H1 (cell line): ENCODE results near the gene EAF2. TPM values are rescaled to one million over a fixed set of nuclear protein-coding genes. Genes with fewer than 3 reads are reported as not detected.

Source experiments
- CTCF ChIA-PET: fragments of 300-600 bp; sonication (Branson Sonifier 250); formaldehyde crosslinking; loops from one replicate; lab custom pipeline; 2021; ENCODE audit not compliant: partially characterized antibody; lab: Charles Lee
- POLR2A ChIA-PET: fragments of 300-600 bp; sonication (Branson Sonifier 250); formaldehyde crosslinking; loops from one replicate; lab custom pipeline; 2021; ENCODE audit warnings: inconsistent platforms; ENCODE audit not compliant: partially characterized antibody; lab: Charles Lee
- DNase-seq, 2 experiments: peaks; one replicate each; pipeline versions ENCODE4 v3.0.0 to v3.0.0-alpha.2; 2010 to 2022; ENCODE audit warnings: low spot score in 2 of 2, low read depth in 1 of 2, mixed read lengths in 1 of 2
- FAIRE-seq: peaks from 2 replicates; lab custom pipeline; 2011; peaks lifted over from hg19 to GRCh38; lab: Jason Lieb, UNC
- H2AFZ ChIP-seq: 2 replicates; pipeline ENCODE4 v1.8.1; 2012; ENCODE audit warnings: low read length, inconsistent platforms
- H2AK5ac ChIP-seq: 2 replicates; pipeline ENCODE4 v1.6.1; 2013; ENCODE audit warnings: low read depth, low read length
- H2BK120ac ChIP-seq: replicated peaks from 2 replicates; pipeline ENCODE3; 2013; ENCODE audit warnings: low read depth, low read length, inconsistent platforms
- H2BK12ac ChIP-seq: 2 replicates; pipeline ENCODE4 v1.6.1; 2013; ENCODE audit warnings: low read depth, low read length
- H2BK15ac ChIP-seq: 2 replicates; pipeline ENCODE4 v1.6.1; 2013; ENCODE audit warnings: low read length
- H2BK20ac ChIP-seq: 2 replicates; pipeline ENCODE4 v1.6.1; 2013; ENCODE audit warnings: low read length
- H2BK5ac ChIP-seq: 2 replicates; pipeline ENCODE4 v1.6.1; 2013; ENCODE audit warnings: low read depth, low read length
- H3K14ac ChIP-seq: 2 replicates; pipeline ENCODE4 v1.6.1; 2013; ENCODE audit warnings: inconsistent platforms; ENCODE audit not compliant: insufficient read length
- H3K18ac ChIP-seq: 2 replicates; pipeline ENCODE4 v1.6.1; 2013; ENCODE audit warnings: low read length; ENCODE audit errors: extremely low read depth
- H3K23ac ChIP-seq: 2 replicates; pipeline ENCODE4 v1.6.1; 2013; ENCODE audit warnings: inconsistent platforms; ENCODE audit not compliant: insufficient read length
- H3K23me2 ChIP-seq: 2 replicates; pipeline ENCODE4 v1.6.1; 2013; ENCODE audit warnings: low read depth, low read length
- H3K27ac ChIP-seq: 2 replicates; pipeline ENCODE4 v1.6.1; 2011; ENCODE audit warnings: low read depth, low read length, inconsistent platforms
- H3K27me3 ChIP-seq, 4 experiments: replicated peaks in 1 of 4; 1 replicate in 1 of 4; 2 replicates in 3 of 4; pipeline versions ENCODE4 v1.6.1 to v1.8.1; 2011 to 2013; ENCODE audit warnings: low read length in 3 of 4, mild to moderate bottlenecking in 3 of 4, inconsistent platforms in 2 of 4, mixed read lengths in 2 of 4, moderate library complexity in 1 of 4; ENCODE audit not compliant: control insufficient read depth in 3 of 4, insufficient read depth in 3 of 4; ENCODE audit errors: extremely low read depth in 1 of 4
- H3K36me3 ChIP-seq, 4 experiments: 2 replicates each; pipeline versions ENCODE4 v1.6.1 to v1.8.1; 2011 to 2013; ENCODE audit warnings: mild to moderate bottlenecking in 4 of 4, low read length in 3 of 4, moderate library complexity in 2 of 4, control low read depth in 1 of 4, inconsistent platforms in 1 of 4; ENCODE audit not compliant: insufficient read depth in 4 of 4, control insufficient read depth in 2 of 4
- H3K4ac ChIP-seq: replicated peaks from 2 replicates; pipeline ENCODE3; 2013; ENCODE audit warnings: low read length, low read depth, mixed read lengths, inconsistent platforms; ENCODE audit not compliant: insufficient read length
- H3K4me1 ChIP-seq, 4 experiments: replicated peaks in 1 of 4; 1 replicate in 1 of 4; 2 replicates in 3 of 4; pipeline versions ENCODE4 v1.6.1 to v1.8.1; 2011 to 2013; ENCODE audit warnings: low read length in 3 of 4, inconsistent platforms in 2 of 4, mixed read lengths in 1 of 4; ENCODE audit not compliant: insufficient read depth in 4 of 4, control insufficient read depth in 3 of 4
- H3K4me2 ChIP-seq, 2 experiments: 2 replicates each; pipeline versions ENCODE4 v1.6.1 to v1.8.1; 2011 to 2013; ENCODE audit warnings: low read depth in 2 of 2, low read length in 2 of 2, control low read depth in 1 of 2, inconsistent platforms in 1 of 2, mild to moderate bottlenecking in 1 of 2; ENCODE audit not compliant: insufficient read depth in 1 of 2
- H3K4me3 ChIP-seq, 4 experiments: fragments of 200-600, 300-600 bp in 1 of 4; sonication (generic), shearing (Covaris generic), sonication (Bioruptor Twin) in 1 of 4; 2 replicates each; pipeline versions ENCODE4 v1.5.1 to v1.8.1; 2011 to 2016; ENCODE audit warnings: low read length in 4 of 4, low read depth in 3 of 4, control low read depth in 2 of 4, inconsistent platforms in 2 of 4, mild to moderate bottlenecking in 2 of 4, mixed read lengths in 1 of 4, moderate library complexity in 1 of 4; ENCODE audit not compliant: insufficient read depth in 2 of 4; ENCODE audit errors: extremely low read depth in 1 of 4
- H3K56ac ChIP-seq: replicated peaks from 2 replicates; pipeline ENCODE3; 2013; ENCODE audit warnings: low read depth, mild to moderate bottlenecking, mixed read lengths, low read length, inconsistent platforms; ENCODE audit not compliant: insufficient read length
- H3K79me1 ChIP-seq: 2 replicates; pipeline ENCODE4 v1.6.1; 2013; ENCODE audit warnings: low read depth, low read length, control low read depth
- H3K79me2 ChIP-seq, 2 experiments: 2 replicates each; pipeline versions ENCODE4 v1.6.1 to v1.8.1; 2012 to 2013; ENCODE audit warnings: low read length in 2 of 2, mild to moderate bottlenecking in 2 of 2, inconsistent platforms in 1 of 2; ENCODE audit not compliant: insufficient read depth in 2 of 2, control insufficient read depth in 1 of 2
- H3K9ac ChIP-seq, 4 experiments: replicated peaks in 1 of 4; 1 replicate in 1 of 4; 2 replicates in 3 of 4; pipeline versions ENCODE4 v1.6.1 to v1.8.1; 2011 to 2013; ENCODE audit warnings: low read depth in 3 of 4, low read length in 3 of 4, control low read depth in 2 of 4, mild to moderate bottlenecking in 2 of 4, moderate library complexity in 2 of 4, inconsistent platforms in 1 of 4; ENCODE audit errors: extremely low read depth in 1 of 4
- H3K9me3 ChIP-seq, 2 experiments: 2 replicates each; pipeline versions ENCODE4 v1.6.1 to v1.8.1; 2012 to 2013; ENCODE audit warnings: mild to moderate bottlenecking in 2 of 2, moderate library complexity in 2 of 2, control low read depth in 1 of 2, inconsistent platforms in 1 of 2, low read depth in 1 of 2, low read length in 1 of 2, mixed read lengths in 1 of 2; ENCODE audit not compliant: insufficient read depth in 2 of 2
- H4K20me1 ChIP-seq, 2 experiments: replicated peaks in 1 of 2; 2 replicates each; pipeline versions ENCODE3 to v1.8.1; 2011 to 2013; ENCODE audit warnings: inconsistent platforms in 2 of 2, low read length in 2 of 2, mild to moderate bottlenecking in 1 of 2; ENCODE audit not compliant: insufficient read depth in 2 of 2, control insufficient read depth in 1 of 2
- H4K5ac ChIP-seq: 2 replicates; pipeline ENCODE4 v1.6.1; 2013; ENCODE audit warnings: low read length, low read depth, mixed read lengths, inconsistent platforms; ENCODE audit not compliant: insufficient read length
- H4K8ac ChIP-seq: 2 replicates; pipeline ENCODE4 v1.8.0; 2013; ENCODE audit warnings: mild to moderate bottlenecking, moderate library complexity, low read length, inconsistent platforms; ENCODE audit not compliant: insufficient read depth; ENCODE audit errors: extremely low read depth
- H4K91ac ChIP-seq: replicated peaks from 2 replicates; pipeline ENCODE3; 2013; ENCODE audit warnings: low read length, mixed read lengths, inconsistent platforms; ENCODE audit not compliant: insufficient read length
- RFX5 ChIP-seq: IDR thresholded peaks from 2 replicates; pipeline ENCODE4 v1.6.1; 2011; ENCODE audit warnings: low read depth, low read length, improper control_type of control experiment, borderline replicate concordance
- WGBS, 2 experiments: shearing (Covaris generic) in 1 of 2; methylation state at CpG; one replicate each; pipeline versions ENCODE4 v1.1.6 to v1.1.7; 2013 to 2015; ENCODE audit warnings: low lambda C conversion rate in 2 of 2, mixed read lengths in 2 of 2, inconsistent platforms in 1 of 2, low coverage in 1 of 2, missing lambda C conversion rate in 1 of 2; ENCODE audit not compliant: insufficient replicate concordance in 2 of 2, insufficient coverage in 1 of 2, insufficient read length in 1 of 2; ENCODE audit errors: extremely low coverage in 1 of 2, missing lambda C conversion rate in 1 of 2; 5-methylcytosine and 5-hydroxymethylcytosine counted together
- polyA plus RNA-seq, 7 experiments: library from polyadenylated mRNA; depleted of rRNA in 3 of 7; stranded (reverse) in 5 of 7; unstranded in 2 of 7; fragments of >200 nt in 5 of 7; fragments of 200-250 nt in 2 of 7; gene quantifications; 1 replicate in 5 of 7; 2 replicates in 1 of 7; 4 replicates in 1 of 7; pipeline versions ENCODE4 v1.2.1 to v1.2.3, GENCODE V29; 2011 to 2013; ENCODE audit warnings: missing spikeins in 2 of 7, mixed read lengths in 2 of 7
- total RNA-seq: library from RNA; stranded (reverse); fragmentation: NEBNext Ultra II Directional; extraction: Animal tissue kit (Norgen Biotek cat#: 25700); gene quantifications from 2 replicates; pipeline ENCODE4 v1.2.1, GENCODE V29; 2021

EAF2 gene
- total and polyA plus RNA-seq, 2 of the 8 experiments (the other 6 are each of a cell fraction or from before 2014, with no cell fraction given): 3.6 to 6.6 TPM

- Histone ChIP-seq H3K9ac (no peak overlapping the region), H3K18ac (no peak overlapping the region), H2BK5ac (no peak overlapping the region), H3K27ac (no peak overlapping the region), H3K4me2 (no peak overlapping the region), H2AK5ac (no peak overlapping the region), H3K36me3 (peaks cover 0 to 36% (median 12%) of the 10 kb centered on the region in 4 experiments; a peak in 5 of 8 replicates), H3K9me3 (no peaks in the 10 kb centered on the region), H3K27me3 (no peaks in the 10 kb centered on the region), H2BK20ac (no peak overlapping the region), H2BK12ac (no peak overlapping the region), H3K4me1 (no peaks in the 10 kb centered on the region), H3K4ac (no peak overlapping the region), H3K14ac (no peak overlapping the region), H2AFZ (no peak overlapping the region), H4K91ac (no peak overlapping the region), H3K23ac (no peak overlapping the region), H4K20me1 (no peaks in the 10 kb centered on the region), H2BK15ac (no peak overlapping the region), H4K5ac (no peak overlapping the region), H4K8ac (no peak overlapping the region), H3K4me3 (no peak overlapping the region), H3K56ac (no peak overlapping the region), H3K23me2 (no peaks in the 10 kb centered on the region), H2BK120ac (no peak overlapping the region), H3K79me2 (no peaks in the 10 kb centered on the region), H3K79me1 (no peaks in the 10 kb centered on the region)
- 92% methylated on average over 3 of the region's 3 CpGs; no CpG with 5 or more reads in 1 of the 2 experiments for WGBS, 2 experiments
- DNase-seq (no peak), FAIRE-seq (no peak)
- ChIA-PET CTCF (interaction anchor here (1.1 kb wide), 1 partner anchor 197 kb away, joined by 5 read pairs; no protein-coding TSS in a partner anchor), POLR2A (interaction anchor here (0.6 kb wide), 1 partner anchor 316 kb away, joined by 4 read pairs; no protein-coding TSS in a partner anchor)
- no peak for TF ChIP-seq RFX5
These were observed 41.9 kb upstream of the EAF2 start for GRCh38 chr3:121793078-121793477.
